Measurements from ENCODE around the gene KIF1B.
"Not testable (repeated sequence)": the region's sequence is repeated elsewhere in the genome, so short reads cannot be mapped to it uniquely, and the experiment has no call there.

The KIF1B gene

GRCh38 chr1:10229903-10230302 is 19.5 kb downstream of the KIF1B start:
- peaks cover 8% of the 10 kb centered on the region for H3K9me3 ChIP-seq
- in situ Hi-C loops (cut with MboI; ENCODE audit: low sequenced_read_pairs), result no loop called here
- H3K36me3 ChIP-seq (replicated peaks), result peaks cover 9% of the 10 kb centered on the region
- H3K4me1 ChIP-seq, result peaks cover 23% of the 10 kb centered on the region
- no peak overlapping the region for H3K4me3 ChIP-seq
- H3K27me3 ChIP-seq (ENCODE audit: low read depth), result no peaks in the 10 kb centered on the region
- no peak for DNase-seq (ENCODE audit: low spot score in 2 of 2)

GRCh38 chr1:10232163-10232562 is 21.8 kb downstream of the KIF1B start:
- in situ Hi-C loops (cut with MboI; ENCODE audit: low sequenced_read_pairs), result no loop called here
- DNase-seq (ENCODE audit: low spot score in 2 of 2), result no peak
- no peak overlapping the region for H3K4me3 ChIP-seq
- H3K4me1 ChIP-seq, result peaks cover 20% of the 10 kb centered on the region
- peaks cover 13% of the 10 kb centered on the region for H3K36me3 ChIP-seq (replicated peaks)
- no peaks in the 10 kb centered on the region for H3K9me3 ChIP-seq
- no peaks in the 10 kb centered on the region for H3K27me3 ChIP-seq (ENCODE audit: low read depth)

DNA sequence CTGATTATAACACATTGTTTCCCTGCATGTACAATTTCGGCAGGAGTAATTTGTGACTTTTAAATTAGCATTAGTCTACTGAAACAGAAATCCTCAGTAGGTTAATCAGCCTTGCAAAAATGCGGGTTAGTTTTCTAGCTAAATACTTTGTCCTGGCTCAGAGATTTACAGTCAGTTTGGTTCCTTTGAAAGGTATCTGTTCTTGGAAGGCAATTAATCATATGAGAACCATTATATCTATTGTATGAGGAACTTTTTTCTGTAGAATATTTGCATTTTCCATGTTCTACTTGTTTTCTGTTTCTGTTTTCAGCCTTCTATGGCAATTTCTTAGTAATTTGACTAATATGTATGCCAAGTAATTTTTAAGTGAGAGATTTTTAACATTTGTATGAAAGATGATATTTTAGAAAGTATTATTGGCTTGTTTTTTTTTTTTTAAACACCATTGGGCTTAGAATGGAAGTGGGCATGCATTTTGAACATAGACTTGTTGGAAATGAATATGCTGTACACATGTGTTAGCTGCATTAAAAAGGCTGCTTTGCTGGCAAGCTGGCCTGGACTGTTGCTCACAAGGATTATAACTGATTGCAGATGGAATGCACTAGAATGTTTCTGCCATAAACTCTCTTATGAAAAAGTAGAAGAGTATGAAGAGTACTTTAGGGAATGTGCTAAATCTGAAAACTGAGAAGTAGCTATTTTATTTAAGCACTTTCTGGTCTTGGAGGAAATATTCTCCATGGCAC is 26.2 kb downstream of the KIF1B start:
- in situ Hi-C loops (cut with MboI; ENCODE audit: low sequenced_read_pairs), result no loop called here
- no peak for DNase-seq (ENCODE audit: low spot score in 2 of 2)

GRCh38 chr1:10237157-10237539 is 26.8 kb downstream of the KIF1B start:
- Histone ChIP-seq H3K36me3 (replicated peaks) (peaks cover 11% of the 10 kb centered on the region), H3K27me3 (ENCODE audit: low read depth) (no peaks in the 10 kb centered on the region), H3K4me1 (peaks cover 14% of the 10 kb centered on the region), H3K4me3 (no peak overlapping the region), H3K9me3 (no peaks in the 10 kb centered on the region)
- in situ Hi-C loops (cut with MboI; ENCODE audit: low sequenced_read_pairs), result no loop called here
- DNase-seq (ENCODE audit: low spot score in 2 of 2), result no peak

More for the DNA sequence above, 26.2 kb downstream of the KIF1B start:
- Histone ChIP-seq H3K4me3 (no peak overlapping the region), H3K9me3 (no peaks in the 10 kb centered on the region), H3K36me3 (replicated peaks) (peaks cover 13% of the 10 kb centered on the region), H3K4me1 (peaks cover 20% of the 10 kb centered on the region), H3K27me3 (ENCODE audit: low read depth) (no peaks in the 10 kb centered on the region)

- in situ Hi-C loops (cut with MboI; ENCODE audit: low sequenced_read_pairs), result no loop called here
- Histone ChIP-seq H3K4me3 (no peak overlapping the region), H3K9me3 (no peaks in the 10 kb centered on the region), H3K27me3 (ENCODE audit: low read depth) (no peaks in the 10 kb centered on the region), H3K4me1 (peaks cover 2% of the 10 kb centered on the region; the same call in 1 of the 2 replicates), H3K36me3 (replicated peaks) (no peaks in the 10 kb centered on the region; the same call in none of the 2 replicates)
- DNase-seq (ENCODE audit: low spot score in 2 of 2), result no peak
These were observed 31.8 kb downstream of the KIF1B start for GRCh38 chr1:10242135-10242534.

GRCh38 chr1:10242811-10243210 is 32.4 kb downstream of the KIF1B start:
- DNase-seq (ENCODE audit: low spot score in 2 of 2), result no peak
- Histone ChIP-seq H3K36me3 (replicated peaks) (no peaks in the 10 kb centered on the region; the same call in none of the 2 replicates), H3K4me3 (no peak overlapping the region), H3K4me1 (no peaks in the 10 kb centered on the region), H3K9me3 (no peaks in the 10 kb centered on the region), H3K27me3 (ENCODE audit: low read depth) (no peaks in the 10 kb centered on the region)
- in situ Hi-C loops (cut with MboI; ENCODE audit: low sequenced_read_pairs), result no loop called here

DNA sequence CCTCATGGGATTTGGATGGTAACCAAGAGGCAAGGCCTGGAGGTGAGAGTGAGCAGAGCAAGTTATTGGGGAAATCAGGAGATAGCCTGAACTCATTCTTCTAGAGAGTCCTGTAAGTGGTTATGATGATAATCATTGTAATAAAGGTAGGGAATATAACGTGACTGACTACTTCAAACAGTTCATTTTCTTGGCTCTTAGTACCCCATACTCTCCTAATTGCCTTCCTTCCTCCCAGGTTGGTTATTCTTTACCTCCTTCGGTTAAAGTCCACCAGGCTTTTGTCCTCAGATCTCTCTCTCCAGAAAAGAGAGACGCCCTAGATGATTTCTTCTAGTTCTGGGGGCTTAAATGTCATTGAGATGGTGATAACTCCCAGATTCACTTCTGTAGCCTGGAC is 35.3 kb downstream of the KIF1B start:
- no peaks in the 10 kb centered on the region for H3K27me3 ChIP-seq (ENCODE audit: low read depth)
- H3K36me3 ChIP-seq (replicated peaks), result no peaks in the 10 kb centered on the region; the same call in none of the 2 replicates
- in situ Hi-C loops (cut with MboI; ENCODE audit: low sequenced_read_pairs), result no loop called here
- H3K4me3 ChIP-seq, result no peak overlapping the region
- H3K9me3 ChIP-seq, result no peaks in the 10 kb centered on the region
- peaks cover 20% of the 10 kb centered on the region for H3K4me1 ChIP-seq
- no peak for DNase-seq (ENCODE audit: low spot score in 2 of 2)

GRCh38 chr1:10249808-10250457 is 39.6 kb downstream of the KIF1B start:
- DNase-seq (ENCODE audit: low spot score in 2 of 2), result no peak
- no peaks in the 10 kb centered on the region; the same call in 1 of the 2 replicates for H3K36me3 ChIP-seq (replicated peaks)
- in situ Hi-C loops (cut with MboI; ENCODE audit: low sequenced_read_pairs), result no loop called here
- H3K27me3 ChIP-seq (ENCODE audit: low read depth), result no peaks in the 10 kb centered on the region
- H3K4me3 ChIP-seq, result no peak overlapping the region
- peaks cover 43% of the 10 kb centered on the region for H3K4me1 ChIP-seq
- H3K9me3 ChIP-seq, result no peaks in the 10 kb centered on the region

- Histone ChIP-seq H3K36me3 (replicated peaks) (no peaks in the 10 kb centered on the region), H3K9me3 (no peaks in the 10 kb centered on the region), H3K4me1 (peaks cover 43% of the 10 kb centered on the region), H3K27me3 (ENCODE audit: low read depth) (no peaks in the 10 kb centered on the region), H3K4me3 (no peak overlapping the region)
- in situ Hi-C loops (cut with MboI; ENCODE audit: low sequenced_read_pairs), result no loop called here
- DNase-seq (ENCODE audit: low spot score in 2 of 2), result peak; percentile 29 to 57
These were observed 40.3 kb downstream of the KIF1B start for GRCh38 chr1:10250663-10251062.

DNA sequence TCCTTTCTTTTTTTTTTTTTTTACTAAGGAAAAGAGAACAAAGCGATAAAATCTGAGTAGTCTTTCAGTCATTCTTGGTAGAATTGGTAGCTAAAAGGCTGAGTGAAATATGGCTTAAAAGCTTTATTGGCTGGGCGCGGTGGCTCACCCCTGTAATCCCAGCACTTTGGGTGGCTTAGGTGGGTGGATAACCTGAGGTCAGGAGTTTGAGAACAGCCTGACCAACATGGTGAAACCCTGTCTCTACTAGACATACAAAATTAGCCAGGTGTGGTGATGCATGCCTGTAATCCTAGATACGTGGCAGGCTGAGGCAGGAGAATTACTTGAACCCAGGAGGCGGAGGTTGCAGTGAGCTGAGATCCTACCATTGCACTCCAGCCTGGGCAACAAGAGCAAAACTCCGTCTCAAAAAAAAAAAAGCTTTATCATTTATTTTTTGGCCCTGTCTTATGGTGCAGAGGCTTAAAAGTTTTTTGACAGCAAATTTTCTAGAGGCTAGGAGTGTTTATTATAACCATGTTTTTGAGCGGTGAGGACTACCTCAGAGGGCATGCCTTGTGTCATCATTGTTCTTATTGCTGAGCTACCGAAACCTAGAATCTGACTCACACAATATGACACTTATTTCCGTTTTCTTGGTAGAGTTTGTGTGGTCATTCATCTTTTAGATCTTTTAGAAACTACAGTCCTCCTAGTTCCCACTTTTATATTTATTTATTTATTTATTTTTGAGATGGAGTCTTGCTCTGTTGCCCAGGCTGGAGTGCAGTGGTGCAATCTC is 41.1 kb downstream of the KIF1B start:
- H3K36me3 ChIP-seq (replicated peaks); H3K27me3 ChIP-seq (ENCODE audit: low read depth); DNase-seq (ENCODE audit: low spot score in 2 of 2); H3K9me3 ChIP-seq; H3K4me3 ChIP-seq; in situ Hi-C loops (cut with MboI; ENCODE audit: low sequenced_read_pairs): not testable (repeated sequence)
- H3K4me1 ChIP-seq, result peaks cover 43% of the 10 kb centered on the region

- DNase-seq (ENCODE audit: low spot score in 2 of 2), result peak in 1 of 2 experiments; percentile 18
- no peaks in the 10 kb centered on the region for H3K27me3 ChIP-seq (ENCODE audit: low read depth)
- peaks cover 4% of the 10 kb centered on the region; the same call in 1 of the 2 replicates for H3K36me3 ChIP-seq (replicated peaks)
- peaks cover 45% of the 10 kb centered on the region for H3K4me1 ChIP-seq
- H3K9me3 ChIP-seq, result no peaks in the 10 kb centered on the region
- in situ Hi-C loops (cut with MboI; ENCODE audit: low sequenced_read_pairs), result no loop called here
- H3K4me3 ChIP-seq, result no peak overlapping the region
These were observed 42.1 kb downstream of the KIF1B start for GRCh38 chr1:10252508-10252907.

- H3K27me3 ChIP-seq (ENCODE audit: low read depth), result no peaks in the 10 kb centered on the region
- H3K4me1 ChIP-seq, result peaks cover 52% of the 10 kb centered on the region
- in situ Hi-C loops (cut with MboI; ENCODE audit: low sequenced_read_pairs), result no loop called here
These were observed 42.8 kb downstream of the KIF1B start for GRCh38 chr1:10253149-10253548.

DNA sequence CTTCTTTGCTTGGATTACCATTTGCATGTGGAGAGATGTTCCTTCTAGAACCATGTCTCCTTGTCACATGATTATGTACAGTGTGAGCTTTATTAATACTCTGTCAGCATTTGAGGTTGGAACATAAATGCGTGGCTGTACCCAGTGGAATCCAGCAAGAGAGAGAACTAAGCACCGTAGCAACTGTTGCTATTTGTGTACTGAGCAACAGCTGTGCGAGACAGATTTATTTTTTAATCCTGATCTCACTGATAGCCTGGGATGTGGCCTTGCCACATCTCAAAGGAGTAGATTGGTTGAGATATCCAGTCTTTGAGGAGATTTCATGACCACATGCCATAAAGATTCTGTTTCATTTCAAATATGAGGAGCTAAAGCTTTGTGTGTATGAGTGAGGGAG is 43.4 kb downstream of the KIF1B start:
- Histone ChIP-seq H3K27me3 (ENCODE audit: low read depth) (no peaks in the 10 kb centered on the region), H3K9me3 (no peaks in the 10 kb centered on the region), H3K36me3 (replicated peaks) (peaks cover 11% of the 10 kb centered on the region), H3K4me1 (peaks cover 52% of the 10 kb centered on the region), H3K4me3 (no peak overlapping the region)
- in situ Hi-C loops (cut with MboI; ENCODE audit: low sequenced_read_pairs), result no loop called here
- DNase-seq (ENCODE audit: low spot score in 2 of 2), result peak; percentile 32 to 39

More at GRCh38 chr1:10253149-10253548, 42.8 kb downstream of the KIF1B start:
- no peak overlapping the region for H3K4me3 ChIP-seq
- peaks cover 5% of the 10 kb centered on the region for H3K36me3 ChIP-seq (replicated peaks)
- no peak for DNase-seq (ENCODE audit: low spot score in 2 of 2)
- no peaks in the 10 kb centered on the region for H3K9me3 ChIP-seq

DNA sequence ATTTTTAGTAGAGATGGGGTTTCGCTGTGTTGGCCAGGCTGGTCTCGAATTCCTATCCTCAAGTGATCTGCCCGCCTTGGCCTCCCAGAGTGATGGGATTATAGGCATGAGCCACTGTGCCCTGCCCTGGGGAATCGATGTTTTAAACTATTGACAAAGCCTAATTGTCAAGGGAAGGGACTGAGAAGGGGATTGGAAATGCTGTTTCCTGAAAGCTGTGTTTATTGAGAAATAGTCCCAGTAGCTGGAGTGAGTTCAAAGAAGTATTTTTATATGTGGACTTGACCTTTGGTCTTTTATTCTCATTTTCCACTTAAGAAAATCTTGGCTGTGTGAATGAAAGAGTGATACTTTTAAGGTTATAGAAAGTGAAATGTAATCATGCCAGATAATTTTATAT is 47.5 kb downstream of the KIF1B start:
- Histone ChIP-seq H3K36me3 (replicated peaks) (peaks cover 32% of the 10 kb centered on the region), H3K4me1 (peaks cover 26% of the 10 kb centered on the region), H3K27me3 (ENCODE audit: low read depth) (no peaks in the 10 kb centered on the region), H3K4me3 (no peak overlapping the region), H3K9me3 (no peaks in the 10 kb centered on the region)
- DNase-seq (ENCODE audit: low spot score in 2 of 2), result peak; percentile 50 to 53
- in situ Hi-C loops (cut with MboI; ENCODE audit: low sequenced_read_pairs), result no loop called here

All from HAP-1 (cell line).